Fibroblast of lung (primary cell): Measurements from ENCODE around the gene CDH12.

Experiments
- EZH2 ChIP-seq: IDR thresholded peaks from 2 replicates; pipeline ENCODE4 v1.5.1; 2012; ENCODE audit warnings: low read length, control low read depth, mild to moderate bottlenecking; ENCODE audit errors: missing control alignments
- TF ChIP-seq, protein P1 (sequence below), 2 donors: IDR thresholded peaks in 1 of 2; conservative IDR thresholded peaks in 1 of 2; 1 replicate in 1 of 2; 2 replicates in 1 of 2; pipeline ENCODE4 v1.5.1; 2011 to 2012; ENCODE audit warnings: low read length in 2 of 2, control low read depth in 1 of 2, inconsistent platforms in 1 of 2, low read depth in 1 of 2, mild to moderate bottlenecking in 1 of 2

DNA sequence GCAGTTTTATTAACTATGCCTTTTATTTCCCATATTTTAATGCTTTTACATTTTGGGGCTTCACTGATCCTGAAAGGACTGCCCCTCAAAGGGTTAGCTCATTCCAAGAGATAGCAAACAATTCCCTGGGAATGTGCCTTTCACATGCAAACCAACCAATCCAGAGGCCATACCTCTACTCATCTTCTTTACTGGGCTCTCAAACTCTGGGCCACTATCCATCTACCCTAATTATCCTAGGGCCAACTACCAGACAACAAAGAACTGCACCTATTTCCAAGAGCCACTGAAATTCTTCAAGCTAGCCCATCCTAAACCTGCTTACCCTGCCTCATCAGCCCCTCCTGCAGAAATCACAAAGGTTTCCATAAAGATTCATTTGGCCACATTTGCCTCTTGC is 364.7 kb downstream of the CDH12 start:
- TF ChIP-seq, protein P1, sequence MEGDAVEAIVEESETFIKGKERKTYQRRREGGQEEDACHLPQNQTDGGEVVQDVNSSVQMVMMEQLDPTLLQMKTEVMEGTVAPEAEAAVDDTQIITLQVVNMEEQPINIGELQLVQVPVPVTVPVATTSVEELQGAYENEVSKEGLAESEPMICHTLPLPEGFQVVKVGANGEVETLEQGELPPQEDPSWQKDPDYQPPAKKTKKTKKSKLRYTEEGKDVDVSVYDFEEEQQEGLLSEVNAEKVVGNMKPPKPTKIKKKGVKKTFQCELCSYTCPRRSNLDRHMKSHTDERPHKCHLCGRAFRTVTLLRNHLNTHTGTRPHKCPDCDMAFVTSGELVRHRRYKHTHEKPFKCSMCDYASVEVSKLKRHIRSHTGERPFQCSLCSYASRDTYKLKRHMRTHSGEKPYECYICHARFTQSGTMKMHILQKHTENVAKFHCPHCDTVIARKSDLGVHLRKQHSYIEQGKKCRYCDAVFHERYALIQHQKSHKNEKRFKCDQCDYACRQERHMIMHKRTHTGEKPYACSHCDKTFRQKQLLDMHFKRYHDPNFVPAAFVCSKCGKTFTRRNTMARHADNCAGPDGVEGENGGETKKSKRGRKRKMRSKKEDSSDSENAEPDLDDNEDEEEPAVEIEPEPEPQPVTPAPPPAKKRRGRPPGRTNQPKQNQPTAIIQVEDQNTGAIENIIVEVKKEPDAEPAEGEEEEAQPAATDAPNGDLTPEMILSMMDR (conservative IDR thresholded peaks at IDR 0.05 in 1 of 2, IDR thresholded peaks at IDR 0.05 in 1 of 2; ENCODE audit: low read depth in 1 of 2, low read length in 2 of 2): no peak
- TF ChIP-seq EZH2: no peak
